Fibroblast of skin of left quadriceps (primary cell): ENCODE data around the gene PPME1.

ENCODE experiments used
- DNase-seq, 2 experiments: peaks; one replicate each; pipeline ENCODE4 v3.0.0-alpha.2; 2013; ENCODE audit warnings: low read depth in 2 of 2

Gene PPME1

DNA sequence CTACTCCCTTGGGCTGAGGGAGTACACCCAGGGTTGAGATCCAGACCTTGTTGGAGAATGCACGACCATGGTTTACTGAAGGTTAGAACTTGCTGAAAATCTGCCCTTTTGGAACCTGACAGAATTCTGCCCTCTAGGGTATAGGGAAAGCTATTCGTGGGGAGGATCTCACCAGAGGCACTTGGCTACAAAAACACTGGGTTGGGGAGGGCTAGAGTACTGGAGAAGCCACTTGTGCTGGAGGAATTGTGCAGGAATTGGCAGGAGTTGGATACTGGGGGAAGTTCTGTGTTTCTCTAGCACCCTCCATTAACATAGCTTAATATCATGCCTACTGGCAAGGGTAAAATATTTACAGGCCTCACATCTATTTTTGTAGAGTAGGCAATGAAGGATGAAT, 55.8 kb downstream of the PPME1 start:
- no peak for DNase-seq

DNA sequence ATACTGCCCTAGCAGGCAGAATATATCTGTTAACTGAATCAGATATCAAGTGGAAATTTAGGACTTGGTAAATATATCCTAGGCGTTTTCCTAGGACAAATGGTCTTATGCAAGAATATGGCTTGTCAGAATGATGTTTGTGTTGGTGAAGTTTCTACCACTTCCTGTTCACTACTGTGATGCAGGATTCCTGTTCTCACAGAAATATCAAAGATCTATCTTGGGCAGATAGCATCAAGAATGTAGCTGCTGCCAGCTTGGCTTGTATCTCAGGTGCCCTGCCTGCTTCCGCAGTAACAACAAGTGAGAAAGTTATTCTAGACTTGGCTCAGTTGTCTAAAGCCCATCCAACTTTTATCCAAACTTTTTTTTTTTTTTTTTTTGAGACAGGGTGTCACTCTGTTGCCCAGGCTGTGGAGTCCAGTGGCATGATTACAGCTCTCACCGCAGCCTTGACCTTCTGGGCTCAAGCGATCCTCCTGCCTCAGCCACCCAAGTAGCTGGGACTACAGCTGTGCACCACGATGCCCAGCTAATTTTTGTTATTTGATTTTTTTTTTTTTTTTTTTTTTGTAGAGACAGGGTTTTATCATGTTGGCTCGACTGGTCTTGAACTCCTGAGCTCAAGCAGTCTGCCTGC, 61.3 kb downstream of the PPME1 start:
- DNase-seq = no peak

- no peak for DNase-seq
Measured at GRCh38 chr11:74233683-74234082, 62.6 kb downstream of the PPME1 start.

DNA sequence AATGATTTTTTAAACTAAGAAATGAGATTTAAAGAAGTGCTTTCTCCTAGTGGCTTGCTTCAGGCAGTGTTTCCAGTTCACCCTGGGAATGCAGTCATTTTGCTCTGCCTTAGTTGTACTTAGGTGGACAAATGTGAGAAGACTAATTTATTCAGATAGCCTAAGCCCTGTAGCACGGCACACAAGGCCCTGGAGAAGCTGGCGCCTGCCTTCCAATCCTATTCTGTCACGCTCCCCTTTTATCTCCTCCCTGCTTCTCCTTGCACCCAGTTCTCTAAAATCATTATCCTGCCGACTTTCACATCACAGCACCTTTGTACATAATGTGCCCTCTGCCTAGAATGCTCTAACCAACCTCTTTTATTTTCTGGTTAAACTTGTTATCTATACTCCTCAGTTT, 64.0 kb downstream of the PPME1 start:
- DNase-seq = no peak

GRCh38 chr11:74237541-74237940, 66.5 kb downstream of the PPME1 start:
- DNase-seq = no peak

- no peak for DNase-seq
Measured at GRCh38 chr11:74238243-74238642, 67.2 kb downstream of the PPME1 start.

- DNase-seq = no peak
Measured at GRCh38 chr11:74248469-74248868, 77.4 kb downstream of the PPME1 start.

DNA sequence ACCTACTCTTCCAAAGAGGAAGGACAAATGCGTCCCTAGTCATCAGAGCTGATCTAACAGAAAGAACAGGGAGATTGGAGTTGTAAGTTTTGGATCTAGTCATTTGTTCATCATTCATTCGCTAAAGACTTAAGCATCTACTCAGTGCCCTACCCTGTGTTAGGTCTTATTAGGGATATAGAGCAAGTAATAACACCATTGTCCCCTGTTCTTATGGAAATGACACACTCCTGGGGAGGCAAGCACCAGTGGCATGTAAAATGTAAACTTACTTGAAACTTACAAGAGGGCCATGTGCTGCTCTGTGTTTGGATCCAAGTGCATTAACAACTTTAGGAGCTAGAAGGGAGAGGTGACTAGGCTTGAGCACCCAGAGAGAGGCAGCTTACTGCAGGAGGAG, 78.4 kb downstream of the PPME1 start:
- DNase-seq = no peak

DNA sequence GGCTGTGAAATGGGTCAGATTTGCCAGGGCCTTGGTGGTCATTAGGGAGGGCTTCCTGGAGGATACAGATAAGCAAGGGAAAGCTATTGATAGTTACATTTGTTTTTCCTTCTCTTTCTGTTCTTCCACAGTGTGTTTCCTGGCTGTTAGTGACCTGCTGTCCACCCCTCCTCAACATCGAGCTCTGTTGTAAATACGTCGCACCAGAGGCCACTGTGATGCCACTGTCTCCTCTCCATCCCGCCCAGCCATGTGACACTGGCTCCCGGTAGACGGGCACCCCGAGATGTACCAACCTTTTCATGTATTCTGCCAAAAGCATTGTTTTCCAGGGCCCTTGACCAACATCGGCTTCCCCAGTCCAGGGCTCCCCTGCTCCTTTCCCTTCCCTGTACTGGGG, 82.3 kb downstream of the PPME1 start:
- no peak for DNase-seq

- peak in 1 of 2 experiments; percentile 28 for DNase-seq
Measured at GRCh38 chr11:74255741-74256375, 84.8 kb downstream of the PPME1 start.

GRCh38 chr11:74256378-74257133, 85.5 kb downstream of the PPME1 start:
- no peak for DNase-seq

DNA sequence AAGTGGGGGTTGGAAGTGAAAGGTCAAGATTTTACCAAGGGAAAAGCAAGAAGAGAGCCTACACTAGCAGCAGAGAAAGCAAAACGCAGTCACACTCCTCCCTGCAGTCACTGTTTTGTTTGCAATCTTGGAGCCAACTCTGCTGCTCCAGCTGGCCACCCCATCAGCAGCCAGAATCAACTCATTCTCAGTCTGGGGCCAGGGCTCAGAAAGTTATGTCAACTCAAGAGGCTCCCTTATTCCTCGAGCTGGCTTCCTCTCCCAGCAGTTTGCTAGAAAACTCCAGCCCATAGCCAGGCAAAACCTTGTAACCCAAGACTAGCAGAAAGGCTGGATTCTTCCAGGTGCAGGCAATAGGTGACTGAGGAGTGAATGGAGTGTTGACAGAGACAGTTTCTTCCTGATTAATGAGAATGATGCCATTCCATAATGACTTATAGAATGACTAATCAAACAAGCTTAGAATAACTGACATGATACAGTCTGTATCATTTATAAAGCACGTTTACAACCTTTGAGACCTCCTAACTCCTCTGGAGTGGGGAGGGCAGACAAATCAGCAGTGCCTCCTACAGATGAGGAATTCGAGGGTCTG, 87.0 kb downstream of the PPME1 start:
- peak in 1 of 2 experiments; percentile 14 for DNase-seq

DNA sequence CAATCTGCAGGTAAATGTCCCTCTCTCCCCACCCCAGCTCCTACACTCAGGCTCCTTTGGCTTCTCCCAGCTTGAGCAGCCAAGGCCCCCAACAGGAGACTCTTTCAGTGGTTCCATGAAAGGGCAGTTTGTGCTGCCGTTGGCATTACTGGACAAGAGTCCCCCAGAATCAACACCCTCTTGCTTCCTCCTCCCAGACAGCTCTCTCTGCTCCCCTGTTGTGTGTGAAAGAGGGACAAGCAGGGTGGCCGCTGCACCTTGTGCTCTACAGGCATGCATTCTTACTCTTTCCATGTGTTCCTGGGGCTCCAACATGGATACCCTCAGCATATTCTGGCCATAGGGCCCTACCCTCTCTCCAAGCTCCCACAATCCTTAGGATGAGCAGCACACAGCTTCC, 91.6 kb downstream of the PPME1 start:
- DNase-seq = no peak

DNA sequence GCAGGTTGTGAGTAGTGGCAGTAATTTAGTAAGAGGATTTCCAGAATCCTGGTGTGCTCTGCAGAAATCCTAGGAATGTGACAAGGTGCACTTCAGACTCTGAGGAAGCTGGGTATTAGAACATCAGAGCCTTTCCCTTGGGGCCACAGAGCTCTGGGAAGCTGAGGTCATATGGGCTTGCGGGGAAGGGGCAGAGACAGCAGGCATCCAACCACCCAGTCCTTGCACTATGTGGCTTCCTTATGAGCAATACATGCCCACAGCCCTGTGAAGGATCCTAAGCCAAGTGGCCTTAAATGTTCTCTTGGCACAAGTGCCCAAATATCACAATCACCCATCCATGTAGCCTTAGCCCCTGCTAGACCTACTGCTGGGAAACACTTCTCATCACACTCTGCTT, 94.2 kb downstream of the PPME1 start:
- DNase-seq = no peak

DNA sequence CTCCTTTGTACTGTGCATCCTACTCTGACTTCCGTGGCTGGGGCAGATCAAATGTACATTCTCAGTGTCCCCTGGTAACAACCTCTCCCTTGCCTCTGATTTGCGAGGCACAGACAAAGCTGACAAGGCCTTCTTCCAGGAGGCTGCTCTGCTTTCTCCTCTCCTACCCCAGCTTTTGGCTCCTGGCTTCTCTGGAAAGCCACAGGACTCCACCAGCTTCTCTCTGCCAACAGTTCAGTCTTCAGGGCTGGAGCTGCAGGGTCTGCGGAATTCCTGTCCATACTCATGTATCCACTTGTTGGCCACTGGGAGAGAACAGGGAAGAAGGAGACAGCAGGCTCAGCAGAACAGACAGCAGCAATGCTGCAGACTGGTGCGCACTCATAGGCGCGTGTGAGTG, 95.9 kb downstream of the PPME1 start:
- no peak for DNase-seq

DNA sequence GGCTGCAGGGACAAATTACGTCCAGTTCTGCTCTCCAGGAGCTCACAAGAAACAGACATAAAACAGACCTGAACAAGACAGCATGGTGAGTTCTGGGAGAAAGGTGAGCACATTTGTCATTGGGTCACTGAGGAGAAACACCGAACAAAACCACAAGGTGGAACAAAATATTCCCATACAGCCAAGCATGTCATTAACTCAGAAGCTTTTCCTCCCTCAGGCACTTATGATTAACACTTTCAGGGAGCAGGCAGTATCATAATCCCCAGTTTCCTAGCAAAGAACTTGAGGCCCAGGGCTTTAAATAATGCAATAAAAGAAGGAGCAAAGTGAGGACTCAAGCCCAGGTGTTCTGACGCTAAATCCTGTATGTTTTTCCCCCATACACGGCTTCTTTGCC, 97.4 kb downstream of the PPME1 start:
- no peak for DNase-seq

DNA sequence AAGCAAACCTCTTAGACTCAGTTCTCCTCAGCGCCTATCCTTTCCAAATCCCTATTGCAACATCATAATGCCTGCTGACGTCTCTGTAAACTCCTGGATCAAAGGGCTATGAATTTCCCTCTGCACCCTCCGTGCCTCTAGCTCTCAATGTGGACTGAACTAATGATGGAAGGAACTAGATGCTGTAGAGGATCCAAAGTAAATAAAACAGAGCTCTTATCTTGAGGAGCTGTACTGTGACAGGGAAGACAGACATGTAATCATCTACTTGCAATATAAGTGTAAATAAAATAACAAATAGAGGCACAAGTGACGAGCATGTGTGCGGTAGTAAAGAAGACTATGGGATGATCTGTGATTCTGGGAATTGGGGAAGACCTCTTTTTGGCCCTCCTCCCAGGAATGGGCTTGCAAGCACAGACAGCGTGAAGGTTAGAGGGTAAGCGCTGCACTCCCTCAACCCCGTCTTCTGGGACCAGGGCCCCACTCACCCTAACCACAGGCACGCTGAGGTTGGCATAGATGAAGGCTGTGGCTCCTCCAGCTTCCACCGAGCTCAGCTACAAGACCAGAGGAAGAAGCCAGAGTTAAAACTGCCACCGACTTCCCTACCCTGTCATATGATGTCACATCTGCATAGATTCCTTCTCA, 98.2 kb downstream of the PPME1 start:
- peak; percentile 44 to 55 for DNase-seq

DNA sequence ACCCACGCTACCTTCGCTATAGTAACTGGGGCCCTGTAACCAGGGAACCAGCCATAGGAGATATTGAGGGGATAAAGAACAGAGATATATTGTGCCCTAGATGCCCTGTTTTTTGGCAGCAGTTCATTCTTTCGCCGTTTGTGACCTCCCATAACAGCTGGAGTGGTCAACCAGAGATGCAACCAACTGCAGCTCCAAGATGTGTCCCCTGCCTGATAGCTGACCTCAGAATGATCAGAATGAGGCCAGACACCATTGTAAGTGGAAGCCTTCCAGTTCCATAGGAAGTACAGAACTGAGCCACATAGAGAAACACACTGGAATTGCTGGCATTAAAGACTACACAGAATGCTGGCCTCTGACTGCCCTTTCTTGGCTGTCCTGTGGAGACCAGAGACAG, 101.2 kb downstream of the PPME1 start:
- DNase-seq = no peak

DNA sequence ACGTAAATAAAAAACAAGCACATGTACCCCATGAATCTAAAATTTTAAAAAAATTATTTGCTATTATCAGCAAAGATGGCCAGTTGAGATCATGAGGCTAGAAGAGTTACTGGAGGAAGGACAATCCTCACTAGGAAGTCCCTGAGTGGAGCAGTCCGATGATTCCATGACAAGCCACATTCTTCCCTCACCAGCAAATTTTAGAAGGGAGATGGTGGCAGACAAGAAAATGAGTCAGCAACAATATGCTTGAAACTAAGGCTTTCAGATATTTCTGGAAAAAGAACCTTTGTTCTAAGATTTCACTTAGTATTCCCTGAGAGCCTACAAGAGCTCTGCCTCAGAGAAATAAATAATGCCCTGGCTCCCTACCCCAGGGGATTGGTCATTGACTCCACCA, 105.5 kb downstream of the PPME1 start:
- DNase-seq = no peak

GRCh38 chr11:74278103-74278502, 107.0 kb downstream of the PPME1 start:
- no peak for DNase-seq

GRCh38 chr11:74278721-74279161, 107.7 kb downstream of the PPME1 start:
- DNase-seq = peak; percentile 99

DNA sequence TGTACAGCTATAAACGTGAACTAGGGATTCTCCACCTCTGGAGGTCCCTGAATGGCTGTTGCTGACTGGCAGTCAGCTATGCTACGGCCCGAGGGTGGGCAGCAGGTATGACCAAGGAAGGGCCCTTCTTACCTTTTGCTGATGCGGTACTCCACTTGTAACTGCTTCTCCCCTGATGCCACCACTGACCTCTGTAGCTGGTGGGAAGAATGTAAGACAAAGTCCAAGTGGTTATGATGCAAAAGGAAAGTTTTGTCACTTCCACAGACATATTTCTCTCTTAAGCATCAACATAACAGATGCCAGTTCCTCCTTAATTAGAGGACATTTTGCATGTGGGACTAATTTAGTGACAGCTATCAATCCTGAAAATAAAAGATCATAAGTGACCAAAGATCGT, 108.2 kb downstream of the PPME1 start:
- no peak for DNase-seq
